IPS DF 6.9 (cell line): ENCODE results near the gene SPATA33.
A peak's percentile ranks its signal among the peaks of the same experiment; 100 is the strongest.

Source experiments
- DNase-seq: peaks from one replicate; pipeline ENCODE4 v3.0.0-alpha.2; 2013; ENCODE audit warnings: low read depth, low spot score
- H3K27ac ChIP-seq: one replicate; pipeline ENCODE4 v1.5.1; 2013; ENCODE audit warnings: low read length, control low read depth
- H3K27me3 ChIP-seq: 2 replicates; pipeline ENCODE4 v1.6.1; 2013; ENCODE audit warnings: mild to moderate bottlenecking, low read length; ENCODE audit not compliant: control insufficient read depth, insufficient read depth
- H3K36me3 ChIP-seq: 2 replicates; pipeline ENCODE4 v1.6.1; 2013; ENCODE audit warnings: low read length; ENCODE audit not compliant: control insufficient read depth, insufficient read depth
- H3K4me1 ChIP-seq: 2 replicates; pipeline ENCODE4 v1.6.1; 2013; ENCODE audit warnings: low read length; ENCODE audit not compliant: control insufficient read depth, insufficient read depth
- H3K4me3 ChIP-seq: 2 replicates; pipeline ENCODE4 v1.5.1; 2013; ENCODE audit warnings: mild to moderate bottlenecking, low read length
- H3K9me3 ChIP-seq: 2 replicates; pipeline ENCODE4 v1.6.1; 2013; ENCODE audit warnings: low read length, inconsistent platforms; ENCODE audit not compliant: control insufficient read depth, insufficient read depth
- WGBS: extraction: QIAGEN DNeasy Blood & Tissue Kit; methylation state at CpG from one replicate; pipeline ENCODE4 v1.1.7; 2013; ENCODE audit warnings: mixed read lengths, missing lambda C conversion rate; ENCODE audit not compliant: insufficient read length, insufficient coverage; 5-methylcytosine and 5-hydroxymethylcytosine counted together

SPATA33 gene

GRCh38 chr16:89701425-89702406 is 44.1 kb downstream of the SPATA33 start, which contains the start of gene SPATA2L:
Gene SPATA2L (minus strand): TSS chr16:89701705. CDS start chr16:89701232, 473 bp downstream.
- H3K27ac ChIP-seq = no peak within 1 kb of the TSS
- H3K4me3 ChIP-seq = peak within 1 kb of the TSS; percentile 82; the same call in 1 of the 2 replicates
- no peaks in the 10 kb centered on the region for H3K9me3 ChIP-seq
- WGBS = no CpG with 5 or more reads among the region's 97 CpGs
- H3K4me1 ChIP-seq = peaks cover 7% of the 10 kb centered on the region; the same call in 1 of the 2 replicates
- H3K27me3 ChIP-seq = no peaks in the 10 kb centered on the region
- peaks cover 9% of the 10 kb centered on the region; the same call in 1 of the 2 replicates for H3K36me3 ChIP-seq
- no peak for DNase-seq

- no peak overlapping the region for H3K27ac ChIP-seq
- peaks cover 13% of the 10 kb centered on the region for H3K4me1 ChIP-seq
- no peaks in the 10 kb centered on the region for H3K27me3 ChIP-seq
- H3K4me3 ChIP-seq = no peak overlapping the region
- no peaks in the 10 kb centered on the region for H3K9me3 ChIP-seq
- no peak for DNase-seq
- no CpG with 5 or more reads among the region's 13 CpGs for WGBS
- H3K36me3 ChIP-seq = no peaks in the 10 kb centered on the region
Observed at GRCh38 chr16:89704281-89704680, 46.6 kb downstream of the SPATA33 start.

DNA sequence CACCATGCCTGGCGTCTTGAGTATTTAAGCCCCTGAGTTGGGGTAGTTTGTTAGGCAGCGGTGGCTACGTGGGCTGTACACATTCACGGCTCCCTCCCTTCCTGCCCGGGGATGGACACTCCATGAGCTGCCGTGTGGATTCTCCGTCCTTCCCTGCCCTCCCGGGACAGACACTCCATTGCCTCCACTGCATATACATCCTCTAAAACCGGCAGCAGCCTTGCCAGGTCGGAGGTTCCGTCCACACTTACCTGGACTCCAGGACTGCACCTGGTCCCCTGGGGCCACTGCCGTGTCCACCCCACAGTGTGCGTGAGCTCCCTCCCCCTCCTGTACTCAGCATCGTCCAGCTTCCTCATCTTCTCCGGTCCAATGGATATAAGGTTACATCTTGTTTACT is 47.4 kb downstream of the SPATA33 start:
- Histone ChIP-seq H3K27ac (no peak overlapping the region), H3K4me3 (no peak overlapping the region), H3K9me3 (no peaks in the 10 kb centered on the region), H3K27me3 (no peaks in the 10 kb centered on the region), H3K36me3 (no peaks in the 10 kb centered on the region), H3K4me1 (peaks cover 17% of the 10 kb centered on the region)
- no peak for DNase-seq
- WGBS = no CpG with 5 or more reads among the region's 15 CpGs

GRCh38 chr16:89706518-89707260 is 49.1 kb downstream of the SPATA33 start:
- Histone ChIP-seq H3K27ac (no peak overlapping the region), H3K27me3 (no peaks in the 10 kb centered on the region), H3K4me3 (no peak overlapping the region), H3K36me3 (no peaks in the 10 kb centered on the region; the same call in 1 of the 2 replicates), H3K4me1 (peaks cover 13% of the 10 kb centered on the region), H3K9me3 (no peaks in the 10 kb centered on the region)
- no peak for DNase-seq
- no CpG with 5 or more reads among the region's 14 CpGs for WGBS

GRCh38 chr16:89707695-89708094 is 50.1 kb downstream of the SPATA33 start:
- H3K9me3 ChIP-seq = no peaks in the 10 kb centered on the region
- WGBS = no CpG with 5 or more reads among the region's 9 CpGs
- H3K4me1 ChIP-seq = peaks cover 13% of the 10 kb centered on the region
- H3K36me3 ChIP-seq = no peaks in the 10 kb centered on the region; the same call in 1 of the 2 replicates
- no peak overlapping the region for H3K4me3 ChIP-seq
- no peak for DNase-seq
- H3K27me3 ChIP-seq = no peaks in the 10 kb centered on the region
- no peak overlapping the region for H3K27ac ChIP-seq

DNA sequence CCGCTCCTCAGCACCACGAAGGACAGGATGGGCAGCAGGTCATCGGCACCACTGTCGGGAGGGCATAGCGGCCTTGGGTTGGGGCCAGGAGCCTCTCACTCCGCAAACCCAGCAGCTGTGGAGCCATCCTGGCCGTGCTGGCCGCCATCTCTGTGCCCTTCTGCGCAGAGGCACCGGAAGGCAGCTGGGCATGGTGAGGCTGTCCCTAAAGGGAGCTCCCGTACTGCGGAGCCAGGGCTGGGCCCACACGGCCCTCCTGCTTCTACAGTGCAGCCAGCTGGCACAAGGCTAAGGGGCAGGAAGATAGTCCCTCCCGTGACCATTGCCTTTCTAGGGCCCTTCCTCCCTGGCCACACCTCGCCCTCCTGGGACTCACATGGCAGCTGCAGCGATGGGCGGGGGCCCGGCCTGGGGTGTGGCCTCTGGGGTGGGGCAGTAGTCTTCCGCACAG is 50.9 kb downstream of the SPATA33 start:
- Histone ChIP-seq H3K36me3 (no peaks in the 10 kb centered on the region; the same call in 1 of the 2 replicates), H3K4me1 (peaks cover 13% of the 10 kb centered on the region), H3K27me3 (no peaks in the 10 kb centered on the region), H3K4me3 (no peak overlapping the region), H3K27ac (no peak overlapping the region), H3K9me3 (no peaks in the 10 kb centered on the region)
- no peak for DNase-seq
- no CpG with 5 or more reads among the region's 19 CpGs for WGBS

DNA sequence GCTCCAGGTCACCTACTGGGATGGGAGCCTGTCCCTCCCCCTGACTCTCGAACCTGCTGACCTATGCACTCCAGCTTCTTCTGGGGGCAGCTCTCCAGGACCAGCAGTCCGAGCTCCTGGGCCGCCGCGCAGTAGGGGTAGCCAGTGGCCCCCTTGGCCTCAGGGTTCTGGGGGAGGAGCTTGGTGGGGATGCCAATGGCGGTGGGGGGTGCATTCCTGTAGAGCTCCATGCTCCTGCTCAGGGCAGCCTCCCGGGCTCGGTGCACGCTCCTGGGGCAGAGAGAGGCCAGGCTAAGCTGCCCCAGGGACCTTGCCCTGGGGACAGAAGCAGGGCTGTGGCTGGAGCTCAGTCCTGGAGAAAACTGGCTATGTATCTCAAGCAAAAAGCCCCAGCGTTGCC is 51.5 kb downstream of the SPATA33 start:
- peaks cover 13% of the 10 kb centered on the region for H3K4me1 ChIP-seq
- H3K27me3 ChIP-seq = no peaks in the 10 kb centered on the region
- no peak overlapping the region for H3K4me3 ChIP-seq
- no peaks in the 10 kb centered on the region; the same call in 1 of the 2 replicates for H3K36me3 ChIP-seq
- no peak for DNase-seq
- no peak overlapping the region for H3K27ac ChIP-seq
- no CpG with 5 or more reads among the region's 10 CpGs for WGBS
- H3K9me3 ChIP-seq = no peaks in the 10 kb centered on the region

DNA sequence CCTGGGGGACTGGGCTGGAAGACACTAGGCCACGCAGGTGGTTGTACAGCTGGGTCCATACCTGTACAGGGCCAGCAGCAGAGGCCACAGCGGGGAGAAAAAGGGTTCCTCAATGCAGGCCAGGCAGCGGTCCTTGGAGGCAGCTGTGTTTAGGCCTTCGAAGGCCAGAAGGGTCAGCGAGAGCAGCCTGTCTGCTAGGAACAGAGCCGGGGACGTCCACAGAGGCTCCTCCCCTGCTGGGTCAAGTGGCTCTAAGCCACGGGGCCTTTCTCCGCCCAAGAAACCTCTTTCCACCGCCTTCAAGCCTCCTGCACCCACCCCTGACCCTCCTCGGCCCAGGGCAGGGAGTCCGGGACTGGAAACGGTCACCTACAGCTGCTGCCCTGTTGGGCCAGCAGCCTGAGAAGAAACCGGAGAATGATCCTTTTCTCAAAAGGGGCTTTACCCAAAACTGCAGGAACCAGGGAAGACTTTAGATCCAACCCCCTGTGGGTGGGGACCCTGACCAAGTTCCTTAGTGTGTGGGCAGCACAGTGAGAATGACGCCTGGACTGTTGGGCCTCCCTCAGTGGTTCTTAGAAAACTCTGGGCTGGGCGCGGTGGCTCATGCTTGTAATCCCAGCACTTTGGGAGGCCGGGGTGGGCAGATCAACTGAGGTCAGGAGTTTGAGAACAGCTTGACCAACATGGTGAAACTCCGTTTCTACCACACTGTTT is 52.2 kb downstream of the SPATA33 start:
- no peak for DNase-seq
- H3K36me3 ChIP-seq = no peaks in the 10 kb centered on the region; the same call in 1 of the 2 replicates
- H3K27me3 ChIP-seq = no peaks in the 10 kb centered on the region
- no peak overlapping the region for H3K27ac ChIP-seq
- no CpG with 5 or more reads among the region's 19 CpGs for WGBS
- H3K4me3 ChIP-seq = no peak overlapping the region
- no peaks in the 10 kb centered on the region for H3K9me3 ChIP-seq
- peaks cover 13% of the 10 kb centered on the region for H3K4me1 ChIP-seq

DNA sequence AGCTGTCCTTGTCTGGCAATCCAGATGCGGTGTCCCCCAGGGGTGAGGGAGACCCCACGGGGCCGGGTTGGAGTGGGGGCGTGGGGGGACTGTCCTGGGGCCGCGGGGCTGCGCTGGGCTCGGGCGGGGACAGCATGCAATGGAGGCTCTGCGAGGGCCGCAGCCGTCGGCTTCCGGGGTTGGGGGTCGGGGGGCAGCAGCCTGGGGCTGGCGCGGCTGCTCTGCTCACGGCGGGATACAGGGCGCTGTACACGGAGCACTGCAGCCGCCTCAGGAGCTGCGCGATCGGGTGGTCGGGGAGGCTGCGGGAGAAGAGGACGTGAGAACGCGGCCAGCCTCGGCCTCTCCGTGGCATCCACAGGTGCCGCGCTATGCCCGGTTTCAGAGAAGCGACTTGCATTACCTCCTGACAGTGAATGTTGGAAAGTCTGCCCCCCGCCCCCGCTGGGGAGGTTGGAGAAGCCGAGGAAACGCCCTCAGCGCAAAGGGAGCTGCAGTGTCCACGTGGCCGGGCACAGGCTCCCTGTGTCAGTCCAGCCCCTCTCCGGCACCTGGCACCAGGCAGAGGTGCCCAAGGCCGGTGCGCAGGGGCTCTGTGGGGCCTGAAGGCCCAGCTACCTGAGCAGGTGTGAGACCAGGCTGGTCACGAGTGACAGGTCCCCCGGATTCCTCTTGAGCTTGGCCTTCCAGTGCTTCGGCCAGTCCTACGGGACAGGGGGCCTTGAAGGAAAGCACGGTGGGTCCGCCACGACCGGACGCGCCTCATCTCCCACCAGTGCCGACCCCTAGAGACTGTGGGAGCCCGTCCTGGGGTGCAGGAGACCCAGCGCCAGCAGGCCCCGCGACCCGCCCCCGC is 53.3 kb downstream of the SPATA33 start:
- Histone ChIP-seq H3K4me1 (peaks cover 13% of the 10 kb centered on the region), H3K27me3 (no peaks in the 10 kb centered on the region), H3K9me3 (no peaks in the 10 kb centered on the region), H3K36me3 (no peaks in the 10 kb centered on the region; the same call in 1 of the 2 replicates), H3K27ac (no peak overlapping the region), H3K4me3 (no peak overlapping the region)
- no peak for DNase-seq
- WGBS = no CpG with 5 or more reads among the region's 63 CpGs
